KMS-11 (cell line): ENCODE results near the gene ENOX1.

ENCODE experiments used
- H2AFZ ChIP-seq: fragments of 200-600 bp; sonication (generic); 2 replicates; pipeline ENCODE4 v1.6.1; 2016; ENCODE audit warnings: antibody characterized with exemption, mixed run types, low read depth
- H3K27ac ChIP-seq: fragments of 200-600 bp; sonication (generic); 2 replicates; pipeline ENCODE4 v1.6.1; 2016; ENCODE audit warnings: mild to moderate bottlenecking, mixed run types
- H3K27me3 ChIP-seq: fragments of 200-600 bp; sonication (generic); 2 replicates; pipeline ENCODE4 v1.6.1; 2017; ENCODE audit warnings: mild to moderate bottlenecking, low read depth, mixed run types, moderate library complexity; ENCODE audit not compliant: insufficient read depth
- H3K36me3 ChIP-seq: fragments of 200-600 bp; sonication (generic); 2 replicates; pipeline ENCODE4 v1.6.1; 2017; ENCODE audit warnings: mild to moderate bottlenecking, mixed run types; ENCODE audit not compliant: insufficient read depth
- H3K4me1 ChIP-seq: fragments of 200-600 bp; sonication (generic); 2 replicates; pipeline ENCODE4 v1.6.1; 2016; ENCODE audit warnings: mild to moderate bottlenecking, low read depth, mixed run types; ENCODE audit not compliant: poor library complexity, severe bottlenecking
- H3K4me2 ChIP-seq: fragments of 200-600 bp; sonication (generic); 2 replicates; pipeline ENCODE4 v1.7.0; 2016; ENCODE audit warnings: mild to moderate bottlenecking, mixed run types
- H3K4me3 ChIP-seq: fragments of 200-600 bp; sonication (generic); IDR thresholded peaks from 2 replicates; pipeline ENCODE4 v1.6.1; 2017; ENCODE audit warnings: low read depth, low read length, mixed read lengths; ENCODE audit not compliant: insufficient read depth
- H3K79me2 ChIP-seq: fragments of 200-600 bp; sonication (generic); 2 replicates; pipeline ENCODE4 v1.6.1; 2016; ENCODE audit warnings: low read depth, mixed run types; ENCODE audit not compliant: insufficient read depth
- H3K9ac ChIP-seq: fragments of 200-600 bp; sonication (generic); 2 replicates; pipeline ENCODE4 v1.6.1; 2016; ENCODE audit warnings: mild to moderate bottlenecking, mixed run types
- H4K20me1 ChIP-seq: fragments of 200-600 bp; sonication (generic); 2 replicates; pipeline ENCODE4 v1.6.1; 2016; ENCODE audit warnings: mild to moderate bottlenecking, mixed run types; ENCODE audit not compliant: insufficient read depth
- CTCF ChIP-seq: fragments of 200-600 bp; sonication (generic); conservative IDR thresholded peaks from 2 replicates; pipeline ENCODE4 v1.6.1; 2017; ENCODE audit warnings: low read depth, mild to moderate bottlenecking, antibody characterized with exemption, low read length, moderate library complexity, mixed read lengths

ENOX1 gene

GRCh38 chr13:43294412-43294811 is 492.4 kb downstream of the ENOX1 start:
- Histone ChIP-seq H3K9ac (no peak overlapping the region), H2AFZ (no peak overlapping the region), H4K20me1 (no peaks in the 10 kb centered on the region), H3K36me3 (no peaks in the 10 kb centered on the region), H3K4me2 (no peak overlapping the region), H3K79me2 (no peaks in the 10 kb centered on the region), H3K27me3 (no peaks in the 10 kb centered on the region), H3K4me1 (peaks cover 9% of the 10 kb centered on the region), H3K4me3 (no peak overlapping the region), H3K27ac (no peak overlapping the region)
- TF ChIP-seq CTCF: no peak

GRCh38 chr13:43293986-43294385 is 492.8 kb downstream of the ENOX1 start:
- H3K9ac ChIP-seq: no peak overlapping the region
- no peaks in the 10 kb centered on the region for H3K79me2 ChIP-seq
- no peak overlapping the region for H3K27ac ChIP-seq
- no peaks in the 10 kb centered on the region for H3K27me3 ChIP-seq
- H3K36me3 ChIP-seq: no peaks in the 10 kb centered on the region
- H3K4me2 ChIP-seq: no peak overlapping the region
- TF ChIP-seq CTCF: no peak
- H3K4me3 ChIP-seq: no peak overlapping the region
- no peaks in the 10 kb centered on the region for H4K20me1 ChIP-seq
- peaks cover 9% of the 10 kb centered on the region for H3K4me1 ChIP-seq
- no peak overlapping the region for H2AFZ ChIP-seq

GRCh38 chr13:43293561-43293960 is 493.2 kb downstream of the ENOX1 start:
- no peaks in the 10 kb centered on the region for H3K27me3 ChIP-seq
- peaks cover 9% of the 10 kb centered on the region for H3K4me1 ChIP-seq
- no peaks in the 10 kb centered on the region for H3K36me3 ChIP-seq
- no peak overlapping the region for H3K4me3 ChIP-seq
- no peak overlapping the region for H3K9ac ChIP-seq
- no peak overlapping the region for H2AFZ ChIP-seq
- no peaks in the 10 kb centered on the region for H3K79me2 ChIP-seq
- no peak overlapping the region for H3K27ac ChIP-seq
- H4K20me1 ChIP-seq: no peaks in the 10 kb centered on the region
- H3K4me2 ChIP-seq: no peak overlapping the region
- no peak for TF ChIP-seq CTCF

- no peaks in the 10 kb centered on the region for H3K27me3 ChIP-seq
- no peak overlapping the region for H3K4me2 ChIP-seq
- no peaks in the 10 kb centered on the region for H3K79me2 ChIP-seq
- no peak for TF ChIP-seq CTCF
- no peak overlapping the region for H2AFZ ChIP-seq
- no peak overlapping the region for H3K4me3 ChIP-seq
- peaks cover 9% of the 10 kb centered on the region for H3K4me1 ChIP-seq
- no peak overlapping the region for H3K9ac ChIP-seq
- no peaks in the 10 kb centered on the region for H3K36me3 ChIP-seq
- no peak overlapping the region for H3K27ac ChIP-seq
- H4K20me1 ChIP-seq: no peaks in the 10 kb centered on the region
Observed at GRCh38 chr13:43293008-43293407, 493.8 kb downstream of the ENOX1 start.
